Fibroblast of pulmonary artery (primary cell): ENCODE results near the gene MACROD2.

Source experiments
- DNase-seq: peaks from one replicate; pipeline ENCODE4 v3.0.0-alpha.2; 2010; ENCODE audit warnings: low read depth
- H3K4me3 ChIP-seq: replicated peaks from 2 replicates; pipeline ENCODE4 v1.5.1; 2011; ENCODE audit warnings: low read depth, mild to moderate bottlenecking, control low read depth, low read length, moderate library complexity
- CTCF ChIP-seq: IDR thresholded peaks from 2 replicates; pipeline ENCODE4 v1.5.1; 2011; ENCODE audit warnings: mild to moderate bottlenecking, control low read depth, low read length, inconsistent platforms; ENCODE audit errors: missing control alignments

MACROD2 gene

GRCh38 chr20:15026759-15027158 lies 1031.4 kb downstream of the MACROD2 start:
- H3K4me3 ChIP-seq = no peak overlapping the region
- no peak for TF ChIP-seq CTCF
- DNase-seq = no peak

- no peak for TF ChIP-seq CTCF
- H3K4me3 ChIP-seq = no peak overlapping the region
- no peak for DNase-seq
Observed at GRCh38 chr20:15030826-15031225, 1035.5 kb downstream of the MACROD2 start.

- TF ChIP-seq CTCF = no peak
- DNase-seq = no peak
- no peak overlapping the region for H3K4me3 ChIP-seq
Observed at GRCh38 chr20:15031546-15032351, 1036.4 kb downstream of the MACROD2 start.

GRCh38 chr20:15032352-15032622 lies 1037.0 kb downstream of the MACROD2 start:
- no peak for TF ChIP-seq CTCF
- no peak for DNase-seq
- no peak overlapping the region for H3K4me3 ChIP-seq

GRCh38 chr20:15033269-15033668 lies 1038.0 kb downstream of the MACROD2 start:
- DNase-seq = no peak
- no peak for TF ChIP-seq CTCF
- no peak overlapping the region for H3K4me3 ChIP-seq

- no peak for DNase-seq
- TF ChIP-seq CTCF = no peak
- no peak overlapping the region for H3K4me3 ChIP-seq
Observed at GRCh38 chr20:15033891-15034290, 1038.6 kb downstream of the MACROD2 start.

- no peak for DNase-seq
- TF ChIP-seq CTCF = no peak
- H3K4me3 ChIP-seq = no peak overlapping the region
Observed at GRCh38 chr20:15036948-15037347, 1041.6 kb downstream of the MACROD2 start.
